IMR-90 (cell line): ENCODE results near the gene ONECUT2. TPM values are rescaled to one million over a fixed set of nuclear protein-coding genes. Genes with fewer than 3 reads are reported as not detected.

Source experiments
- ATAC-seq: fragments of 200-7000 bp; cut with Tn5 transposase; 2 replicates; pipeline ENCODE4 v1.9.1; 2020; ENCODE audit warnings: low read depth, mild to moderate bottlenecking, moderate library complexity
- BruUV-seq: library from RNA; stranded (reverse); fragments of 400-500 nt; replicated peaks from 2 replicates; lab custom pipeline; 2021; lab: Mats Ljungman, UMichigan
- CTCF ChIA-PET: fragments of 300-600 bp; formaldehyde crosslinking; extraction: SDS; loops from one replicate; lab custom pipeline; 2021; ENCODE audit warnings: antibody characterized with exemption; lab: Yijun Ruan, JAX
- POLR2A ChIA-PET: fragments of 300-600 bp; sonication (Branson Sonifier 250); formaldehyde crosslinking; loops from one replicate; lab custom pipeline; 2022; ENCODE audit warnings: antibody characterized with exemption; ENCODE audit not compliant: unreplicated experiment; lab: Charles Lee
- DNase-seq: peaks from one replicate; pipeline ENCODE4 v3.0.0; 2013
- H2AFZ ChIP-seq: replicated peaks from 2 replicates; pipeline ENCODE3; 2013; ENCODE audit warnings: low read length, mild to moderate bottlenecking; ENCODE audit not compliant: poor library complexity
- H2AK5ac ChIP-seq: 2 replicates; pipeline ENCODE4 v1.6.1; 2013; ENCODE audit warnings: low read depth, low read length, inconsistent platforms
- H2AK9ac ChIP-seq: replicated peaks from 2 replicates; pipeline ENCODE3; 2013; ENCODE audit warnings: mild to moderate bottlenecking, low read depth, low read length, moderate library complexity; ENCODE audit not compliant: poor library complexity
- H2BK120ac ChIP-seq: 2 replicates; pipeline ENCODE4 v1.6.1; 2013; ENCODE audit warnings: low read depth, low read length, inconsistent platforms
- H2BK15ac ChIP-seq: 3 replicates; pipeline ENCODE4 v1.6.1; 2013; ENCODE audit warnings: low read depth, low read length, inconsistent platforms
- H2BK20ac ChIP-seq: 2 replicates; pipeline ENCODE4 v1.6.1; 2013; ENCODE audit warnings: low read depth, mild to moderate bottlenecking, inconsistent platforms, low read length, moderate library complexity
- H2BK5ac ChIP-seq: 2 replicates; pipeline ENCODE4 v1.6.1; 2013; ENCODE audit warnings: mild to moderate bottlenecking, low read depth, low read length, inconsistent platforms; ENCODE audit not compliant: poor library complexity, severe bottlenecking
- H3K14ac ChIP-seq: replicated peaks from 2 replicates; pipeline ENCODE4 v1.6.1; 2013; ENCODE audit warnings: low read depth, low read length, inconsistent platforms
- H3K18ac ChIP-seq: 2 replicates; pipeline ENCODE4 v1.6.1; 2013; ENCODE audit warnings: low read depth, low read length, control low read depth
- H3K23ac ChIP-seq: 2 replicates; pipeline ENCODE4 v1.6.1; 2013; ENCODE audit warnings: low read depth, low read length, inconsistent platforms
- H3K27ac ChIP-seq: 2 replicates; pipeline ENCODE4 v1.5.1; 2013; ENCODE audit warnings: mild to moderate bottlenecking, control low read depth, low read length; ENCODE audit not compliant: insufficient read depth
- H3K27me3 ChIP-seq: 2 replicates; pipeline ENCODE4 v1.6.1; 2013; ENCODE audit warnings: low read length; ENCODE audit not compliant: control insufficient read depth, insufficient read depth
- H3K36me3 ChIP-seq: 2 replicates; pipeline ENCODE4 v1.6.1; 2013; ENCODE audit warnings: low read length, mixed read lengths; ENCODE audit not compliant: control insufficient read depth, insufficient read depth
- H3K4ac ChIP-seq: 2 replicates; pipeline ENCODE4 v1.6.1; 2013; ENCODE audit warnings: low read depth, low read length, inconsistent platforms
- H3K4me1 ChIP-seq: 2 replicates; pipeline ENCODE4 v1.6.1; 2013; ENCODE audit warnings: low read length, mixed read lengths; ENCODE audit not compliant: control insufficient read depth, insufficient read depth
- H3K4me2 ChIP-seq: 2 replicates; pipeline ENCODE4 v1.6.1; 2013; ENCODE audit warnings: low read depth, mild to moderate bottlenecking, control low read depth, low read length, moderate library complexity
- H3K4me3 ChIP-seq: 2 replicates; pipeline ENCODE4 v1.5.1; 2013; ENCODE audit warnings: low read depth, mild to moderate bottlenecking, control low read depth, low read length, moderate library complexity; ENCODE audit not compliant: insufficient read depth
- H3K56ac ChIP-seq: 2 replicates; pipeline ENCODE4 v1.6.1; 2013; ENCODE audit warnings: low read length, inconsistent platforms; ENCODE audit not compliant: insufficient read depth; ENCODE audit errors: extremely low read depth
- H3K79me1 ChIP-seq, 2 experiments: 2 replicates each; pipeline ENCODE4 v1.6.1; 2013; ENCODE audit warnings: low read length in 2 of 2, inconsistent platforms in 1 of 2, low read depth in 1 of 2
- H3K9ac ChIP-seq: 2 replicates; pipeline ENCODE4 v1.6.1; 2013; ENCODE audit warnings: low read depth, low read length, control low read depth
- H3K9me1 ChIP-seq: 2 replicates; pipeline ENCODE4 v1.6.1; 2013; ENCODE audit warnings: low read length, inconsistent platforms; ENCODE audit not compliant: insufficient read depth
- H3K9me3 ChIP-seq: 2 replicates; pipeline ENCODE4 v1.6.1; 2013; ENCODE audit warnings: low read length; ENCODE audit not compliant: control insufficient read depth, insufficient read depth
- H4K20me1 ChIP-seq: 2 replicates; pipeline ENCODE4 v1.6.1; 2013; ENCODE audit warnings: low read length, inconsistent platforms; ENCODE audit not compliant: insufficient read depth
- H4K5ac ChIP-seq: 2 replicates; pipeline ENCODE4 v1.6.1; 2013; ENCODE audit warnings: mild to moderate bottlenecking, low read depth, low read length, control low read depth
- H4K8ac ChIP-seq, 2 experiments: 2 replicates each; pipeline ENCODE4 v1.6.1; 2013; ENCODE audit warnings: low read depth in 2 of 2, low read length in 2 of 2, control low read depth in 1 of 2, inconsistent platforms in 1 of 2
- H4K91ac ChIP-seq: 2 replicates; pipeline ENCODE4 v1.6.1; 2013; ENCODE audit warnings: low read depth, low read length, inconsistent platforms; ENCODE audit not compliant: insufficient read depth
- BHLHE40 ChIP-seq: fragments of 150-350 bp; IDR thresholded peaks from 2 replicates; pipeline ENCODE4 v1.6.1; 2016; ENCODE audit warnings: mild to moderate bottlenecking, low read depth, low read length
- CEBPB ChIP-seq: IDR thresholded peaks from 2 replicates; pipeline ENCODE4 v1.6.1; 2012; ENCODE audit warnings: low read depth, low read length, improper control_type of control experiment
- CHD1 ChIP-seq: IDR thresholded peaks from 2 replicates; pipeline ENCODE4 v1.6.1; 2012; ENCODE audit warnings: low read depth, low read length, improper control_type of control experiment
- FOS ChIP-seq: fragments of 150-350 bp; IDR thresholded peaks from 2 replicates; pipeline ENCODE4 v1.6.1; 2016; ENCODE audit warnings: low read depth, low read length
- MAFK ChIP-seq: IDR thresholded peaks from 2 replicates; pipeline ENCODE4 v1.6.1; 2012; ENCODE audit warnings: low read depth, low read length, improper control_type of control experiment
- MAZ ChIP-seq: IDR thresholded peaks from 2 replicates; pipeline ENCODE4 v1.6.1; 2012; ENCODE audit warnings: low read depth, mild to moderate bottlenecking, low read length, improper control_type of control experiment, moderate library complexity, borderline replicate concordance
- MXI1 ChIP-seq: IDR thresholded peaks from 2 replicates; pipeline ENCODE4 v1.6.1; 2012; ENCODE audit warnings: low read depth, mild to moderate bottlenecking, low read length, moderate library complexity, borderline replicate concordance
- NFE2L2 ChIP-seq: fragments of 150-350 bp; IDR thresholded peaks from 2 replicates; pipeline ENCODE4 v1.6.1; 2016; ENCODE audit warnings: low read depth, mild to moderate bottlenecking, low read length
- POLR2A ChIP-seq: IDR thresholded peaks from 2 replicates; pipeline ENCODE4 v1.6.1; 2012; ENCODE audit warnings: mild to moderate bottlenecking, low read depth, low read length
- RAD21 ChIP-seq: IDR thresholded peaks from 2 replicates; pipeline ENCODE4 v1.6.1; 2012; ENCODE audit warnings: low read length, improper control_type of control experiment
- RCOR1 ChIP-seq: IDR thresholded peaks from 2 replicates; pipeline ENCODE4 v1.6.1; 2012; ENCODE audit warnings: mild to moderate bottlenecking, low read length, improper control_type of control experiment; ENCODE audit not compliant: insufficient replicate concordance
- RFX5 ChIP-seq: IDR thresholded peaks from 2 replicates; pipeline ENCODE4 v1.8.0; 2012; ENCODE audit warnings: low read depth, mild to moderate bottlenecking, low read length, moderate library complexity
- SMC3 ChIP-seq: fragments of 150-350 bp; IDR thresholded peaks from 2 replicates; pipeline ENCODE4 v1.6.1; 2016; ENCODE audit warnings: low read depth, mild to moderate bottlenecking, antibody characterized with exemption, low read length, moderate library complexity
- WGBS, 2 experiments: methylation state at CpG; one replicate each; pipeline versions ENCODE4 v1.1.5 to v1.1.7; 2013; ENCODE audit warnings: missing lambda C conversion rate in 2 of 2; ENCODE audit not compliant: insufficient read length in 1 of 2; ENCODE audit errors: extremely low coverage in 2 of 2; 5-methylcytosine and 5-hydroxymethylcytosine counted together
- dilution Hi-C: fragments of 300-500 bp; cut with HindIII; formaldehyde crosslinking; loops from one replicate; pipeline ENCODE4 v1.14.3; 2018; ENCODE audit warnings: low sequenced_read_pairs; ENCODE audit not compliant: unreplicated experiment
- in situ Hi-C: fragments of 300-500 bp; cut with MboI; formaldehyde crosslinking; loops from 3 replicates; pipeline ENCODE4 v1.14.3; 2019; ENCODE audit warnings: low sequenced_read_pairs, inconsistent platforms, mixed read lengths
- intact Hi-C: fragments of 100-400 bp; cut with micrococcal nuclease; formaldehyde crosslinking; loops from 2 replicates; pipeline ENCODE4 v1.10.0; 2022
- polyA plus RNA-seq, 3 experiments: library from polyadenylated mRNA; depleted of rRNA; stranded (reverse); fragments of >200 nt; gene quantifications; 2 replicates each; pipeline ENCODE4 v1.2.3, GENCODE V29; 2012; ENCODE audit warnings: low replicate concordance in 1 of 3
- total RNA-seq: library from RNA; depleted of rRNA; stranded (reverse); fragments of >200 nt; gene quantifications from 2 replicates; pipeline ENCODE4 v1.2.3, GENCODE V29; 2012
- TF ChIP-seq, protein P1 (sequence below): fragments of 150-350 bp; IDR thresholded peaks from 2 replicates; pipeline ENCODE4 v1.6.1; 2016; ENCODE audit warnings: low read depth, mild to moderate bottlenecking, low read length, moderate library complexity, borderline replicate concordance
- TF ChIP-seq, protein P2 (sequence below): fragments of 150-350 bp; IDR thresholded peaks from 2 replicates; pipeline ENCODE4 v1.6.1; 2017; ENCODE audit warnings: mild to moderate bottlenecking, antibody characterized with exemption, low read length, low read depth
- TF ChIP-seq, protein P3 (sequence below): conservative IDR thresholded peaks from 2 replicates; pipeline ENCODE4 v1.5.1; 2012; ENCODE audit warnings: mild to moderate bottlenecking, low read depth, low read length, improper control_type of control experiment

The ONECUT2 gene
- total and polyA plus RNA-seq, 2 of the 4 experiments (the other 2 are of a cell fraction) = under 0.01 to 0.02 TPM

DNA sequence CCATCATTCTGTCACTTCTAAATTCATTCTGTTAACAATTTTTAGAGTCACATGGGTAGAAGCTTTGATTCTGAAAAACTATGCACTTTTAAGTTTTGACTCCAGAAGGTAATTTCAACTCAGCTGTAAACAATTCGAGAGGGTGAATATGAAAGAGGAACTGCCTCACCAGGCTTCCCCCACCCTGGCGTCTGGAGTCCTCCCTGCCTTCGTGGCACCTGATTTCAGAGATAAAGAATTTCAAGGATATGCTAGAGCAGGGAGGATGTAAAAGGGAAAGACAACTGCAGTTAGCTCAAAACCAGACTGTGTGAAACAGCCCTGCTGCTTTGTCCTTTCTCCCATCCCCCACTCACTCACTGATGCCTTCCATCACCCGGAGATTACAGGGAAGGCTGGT, 40.7 kb downstream of the ONECUT2 start:
- CTCF ChIA-PET = no interaction called here
- no peaks in the 10 kb centered on the region for H4K20me1 ChIP-seq
- BruUV-seq = no TSS peak
- H2BK15ac ChIP-seq = no peak overlapping the region
- TF ChIP-seq SMC3 = no peak
- TF ChIP-seq, protein P1, sequence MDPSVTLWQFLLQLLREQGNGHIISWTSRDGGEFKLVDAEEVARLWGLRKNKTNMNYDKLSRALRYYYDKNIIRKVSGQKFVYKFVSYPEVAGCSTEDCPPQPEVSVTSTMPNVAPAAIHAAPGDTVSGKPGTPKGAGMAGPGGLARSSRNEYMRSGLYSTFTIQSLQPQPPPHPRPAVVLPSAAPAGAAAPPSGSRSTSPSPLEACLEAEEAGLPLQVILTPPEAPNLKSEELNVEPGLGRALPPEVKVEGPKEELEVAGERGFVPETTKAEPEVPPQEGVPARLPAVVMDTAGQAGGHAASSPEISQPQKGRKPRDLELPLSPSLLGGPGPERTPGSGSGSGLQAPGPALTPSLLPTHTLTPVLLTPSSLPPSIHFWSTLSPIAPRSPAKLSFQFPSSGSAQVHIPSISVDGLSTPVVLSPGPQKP = no peak
- TF ChIP-seq, protein P2, sequence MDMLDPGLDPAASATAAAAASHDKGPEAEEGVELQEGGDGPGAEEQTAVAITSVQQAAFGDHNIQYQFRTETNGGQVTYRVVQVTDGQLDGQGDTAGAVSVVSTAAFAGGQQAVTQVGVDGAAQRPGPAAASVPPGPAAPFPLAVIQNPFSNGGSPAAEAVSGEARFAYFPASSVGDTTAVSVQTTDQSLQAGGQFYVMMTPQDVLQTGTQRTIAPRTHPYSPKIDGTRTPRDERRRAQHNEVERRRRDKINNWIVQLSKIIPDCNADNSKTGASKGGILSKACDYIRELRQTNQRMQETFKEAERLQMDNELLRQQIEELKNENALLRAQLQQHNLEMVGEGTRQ = no peak
- no peak for TF ChIP-seq RFX5
- TF ChIP-seq RAD21 = no peak
- no peak for TF ChIP-seq MXI1
- TF ChIP-seq, protein P3, sequence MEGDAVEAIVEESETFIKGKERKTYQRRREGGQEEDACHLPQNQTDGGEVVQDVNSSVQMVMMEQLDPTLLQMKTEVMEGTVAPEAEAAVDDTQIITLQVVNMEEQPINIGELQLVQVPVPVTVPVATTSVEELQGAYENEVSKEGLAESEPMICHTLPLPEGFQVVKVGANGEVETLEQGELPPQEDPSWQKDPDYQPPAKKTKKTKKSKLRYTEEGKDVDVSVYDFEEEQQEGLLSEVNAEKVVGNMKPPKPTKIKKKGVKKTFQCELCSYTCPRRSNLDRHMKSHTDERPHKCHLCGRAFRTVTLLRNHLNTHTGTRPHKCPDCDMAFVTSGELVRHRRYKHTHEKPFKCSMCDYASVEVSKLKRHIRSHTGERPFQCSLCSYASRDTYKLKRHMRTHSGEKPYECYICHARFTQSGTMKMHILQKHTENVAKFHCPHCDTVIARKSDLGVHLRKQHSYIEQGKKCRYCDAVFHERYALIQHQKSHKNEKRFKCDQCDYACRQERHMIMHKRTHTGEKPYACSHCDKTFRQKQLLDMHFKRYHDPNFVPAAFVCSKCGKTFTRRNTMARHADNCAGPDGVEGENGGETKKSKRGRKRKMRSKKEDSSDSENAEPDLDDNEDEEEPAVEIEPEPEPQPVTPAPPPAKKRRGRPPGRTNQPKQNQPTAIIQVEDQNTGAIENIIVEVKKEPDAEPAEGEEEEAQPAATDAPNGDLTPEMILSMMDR = no peak
- TF ChIP-seq CEBPB = no peak
- no peak for TF ChIP-seq FOS
- TF ChIP-seq MAFK = no peak
- no peak for TF ChIP-seq NFE2L2
- TF ChIP-seq RCOR1 = no peak
- no peak for TF ChIP-seq POLR2A
- no peak for TF ChIP-seq CHD1
- TF ChIP-seq MAZ = no peak
- TF ChIP-seq BHLHE40 = no peak
- no peak overlapping the region for H3K14ac ChIP-seq
- H3K9me3 ChIP-seq = no peaks in the 10 kb centered on the region
- H4K91ac ChIP-seq = no peak overlapping the region
- H3K4ac ChIP-seq = no peak overlapping the region
- dilution Hi-C loops (no loop called here), intact Hi-C loops (no loop called here), in situ Hi-C loops (no loop called here)
- no peak overlapping the region for H4K5ac ChIP-seq
- H3K27ac ChIP-seq = no peak overlapping the region
- no peaks in the 10 kb centered on the region; the same call in 1 of the 2 replicates for H3K27me3 ChIP-seq
- no peak overlapping the region for H2AK5ac ChIP-seq
- no peak overlapping the region for H4K8ac ChIP-seq
- H3K4me1 ChIP-seq = no peaks in the 10 kb centered on the region
- no peak overlapping the region for H2BK5ac ChIP-seq
- H2BK20ac ChIP-seq = no peak overlapping the region
- H3K4me3 ChIP-seq = no peak overlapping the region
- H3K9ac ChIP-seq = no peak overlapping the region
- DNase-seq (no peak), ATAC-seq (no peak)
- no peak overlapping the region for H3K4me2 ChIP-seq
- no peaks in the 10 kb centered on the region for H3K9me1 ChIP-seq
- no peaks in the 10 kb centered on the region for H3K79me1 ChIP-seq
- H3K23ac ChIP-seq = no peak overlapping the region
- H2BK120ac ChIP-seq = no peak overlapping the region
- no peaks in the 10 kb centered on the region for H3K36me3 ChIP-seq
- H2AFZ ChIP-seq = no peak overlapping the region
- no peak overlapping the region for H3K56ac ChIP-seq
- no CpG with 5 or more reads among the region's 4 CpGs for WGBS, 2 experiments
- no peak overlapping the region for H2AK9ac ChIP-seq
- H3K18ac ChIP-seq = no peak overlapping the region
- POLR2A ChIA-PET = no interaction called here
